ENCODE results near the gene KRTAP25-1. TPM values are rescaled to one million over a fixed set of nuclear protein-coding genes. Genes with fewer than 3 reads are reported as not detected.

The KRTAP25-1 gene
- not detected for total RNA-seq
- polyA plus RNA-seq: not detected
- long read RNA-seq, donor 1: 0 reads
- long read RNA-seq, donor 2: 0 reads
- long read RNA-seq, donor 3: 0 reads

GRCh38 chr21:30289215-30289614, at the start of gene KRTAP25-1:
KRTAP25-1 (minus strand) TSS chr21:30289514; CDS start chr21:30289490, 24 bp downstream.
- 84 to 89% (median 85%) methylated on average over 2 of the region's 2 CpGs for WGBS, 4 donors

GRCh38 chr21:30338717-30339116, 49.4 kb upstream of the KRTAP25-1 start:
- 91 to 92% (median 92%) methylated on average over 4 of the region's 4 CpGs for WGBS, 4 donors
- ATAC-seq: no peak
- no peak for DNase-seq
- TF ChIP-seq CTCF (IDR thresholded peaks at IDR 0.05): no peak
- TF ChIP-seq POLR2A (IDR thresholded peaks at IDR 0.05): no peak
- intact Hi-C loops (cut with DNase I): no loop called here
- Histone ChIP-seq H3K27ac (no peak overlapping the region), H3K9me3 (no peaks in the 10 kb centered on the region), H3K4me1 (no peaks in the 10 kb centered on the region), H3K4me3 (no peak overlapping the region), H3K36me3 (no peaks in the 10 kb centered on the region), H3K27me3 (no peaks in the 10 kb centered on the region)

More at GRCh38 chr21:30289215-30289614, at the start of gene KRTAP25-1:
- Histone ChIP-seq H3K9me3 (peaks cover 0 to 3% (median 0%) of the 10 kb centered on the region in 12 donors), H3K4me1 (no peaks in the 10 kb centered on the region), H3K27me3 (no peaks in the 10 kb centered on the region), H3K36me3 (no peaks in the 10 kb centered on the region), H3K4me3 (no peak within 1 kb of the TSS), H3K27ac (no peak within 1 kb of the TSS)
- ATAC-seq (no peak), DNase-seq (no peak)
- TF ChIP-seq CTCF (IDR thresholded peaks at IDR 0.05) (no peak), POLR2A (IDR thresholded peaks at IDR 0.05) (no peak)
- intact Hi-C loops (cut with DNase I): no loop called here

GRCh38 chr21:30337772-30338171, 48.5 kb upstream of the KRTAP25-1 start:
- no peak for DNase-seq
- ATAC-seq: no peak
- Histone ChIP-seq H3K27me3 (no peaks in the 10 kb centered on the region), H3K27ac (no peak overlapping the region), H3K4me1 (no peaks in the 10 kb centered on the region), H3K9me3 (no peaks in the 10 kb centered on the region), H3K4me3 (no peak overlapping the region), H3K36me3 (no peaks in the 10 kb centered on the region)
- TF ChIP-seq POLR2A (IDR thresholded peaks at IDR 0.05) (no peak), CTCF (IDR thresholded peaks at IDR 0.05) (no peak)
- intact Hi-C loops (cut with DNase I): no loop called here

- no peak within 1 kb of the TSS for H3K4me3 ChIP-seq
- H3K36me3 ChIP-seq: no peaks in the 10 kb centered on the region
- intact Hi-C loops (cut with DNase I): no loop called here
- no peaks in the 10 kb centered on the region for H3K4me1 ChIP-seq
- 82 to 96% (median 88%) methylated on average over 6 of the region's 6 CpGs for WGBS, 4 donors
- H3K27me3 ChIP-seq: no peaks in the 10 kb centered on the region
- TF ChIP-seq CTCF (IDR thresholded peaks at IDR 0.05) (no peak), POLR2A (IDR thresholded peaks at IDR 0.05) (no peak)
- no peaks in the 10 kb centered on the region for H3K9me3 ChIP-seq
- H3K27ac ChIP-seq: no peak within 1 kb of the TSS
- DNase-seq: no peak
- no peak for ATAC-seq
These were observed 48.0 kb upstream of the KRTAP25-1 start, which contains the start of gene KRTAP27-1 for GRCh38 chr21:30337276-30337744. KRTAP27-1 (minus strand) TSS chr21:30337694; CDS start chr21:30337668, 26 bp downstream.

All from heart left ventricle (tissue), 16 donors.